ENCODE data around the gene NRF1.

DNA sequence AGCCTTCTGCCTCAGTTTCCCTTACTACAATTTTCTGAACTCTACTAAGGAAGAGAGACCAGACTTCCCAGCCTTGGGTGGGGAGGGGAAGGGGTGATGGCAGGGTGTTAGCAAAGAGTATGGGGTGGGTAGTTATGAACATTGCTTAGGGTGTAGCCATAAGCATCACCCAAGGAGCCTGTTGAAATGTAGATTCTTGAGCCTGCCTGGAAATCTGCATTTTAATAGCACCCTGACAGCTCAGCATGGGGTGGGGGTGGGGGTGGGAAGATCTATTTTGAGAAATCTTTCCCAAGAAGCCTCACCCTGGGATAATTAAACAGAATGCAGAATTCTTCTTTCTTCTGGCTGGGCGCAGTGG, 164.8 kb downstream of the NRF1 start:
- no peak for TF ChIP-seq POLR2A (IDR thresholded peaks at IDR 0.05)
- TF ChIP-seq, protein P1, sequence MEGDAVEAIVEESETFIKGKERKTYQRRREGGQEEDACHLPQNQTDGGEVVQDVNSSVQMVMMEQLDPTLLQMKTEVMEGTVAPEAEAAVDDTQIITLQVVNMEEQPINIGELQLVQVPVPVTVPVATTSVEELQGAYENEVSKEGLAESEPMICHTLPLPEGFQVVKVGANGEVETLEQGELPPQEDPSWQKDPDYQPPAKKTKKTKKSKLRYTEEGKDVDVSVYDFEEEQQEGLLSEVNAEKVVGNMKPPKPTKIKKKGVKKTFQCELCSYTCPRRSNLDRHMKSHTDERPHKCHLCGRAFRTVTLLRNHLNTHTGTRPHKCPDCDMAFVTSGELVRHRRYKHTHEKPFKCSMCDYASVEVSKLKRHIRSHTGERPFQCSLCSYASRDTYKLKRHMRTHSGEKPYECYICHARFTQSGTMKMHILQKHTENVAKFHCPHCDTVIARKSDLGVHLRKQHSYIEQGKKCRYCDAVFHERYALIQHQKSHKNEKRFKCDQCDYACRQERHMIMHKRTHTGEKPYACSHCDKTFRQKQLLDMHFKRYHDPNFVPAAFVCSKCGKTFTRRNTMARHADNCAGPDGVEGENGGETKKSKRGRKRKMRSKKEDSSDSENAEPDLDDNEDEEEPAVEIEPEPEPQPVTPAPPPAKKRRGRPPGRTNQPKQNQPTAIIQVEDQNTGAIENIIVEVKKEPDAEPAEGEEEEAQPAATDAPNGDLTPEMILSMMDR (IDR thresholded peaks at IDR 0.05), result no peak

Data from thyroid gland (tissue), 4 donors.